ENCODE results near the gene PGAP1. TPM values are rescaled to one million over a fixed set of nuclear protein-coding genes. Genes with fewer than 3 reads are reported as not detected.
A peak's percentile ranks its signal among the peaks of the same experiment; 100 is the strongest.

The PGAP1 gene
- polyA plus RNA-seq (ENCODE audit: insufficient read length in 12 of 12) = 10 to 100 TPM in 11 of 12 donors, not detected in 1; 12.4 to 23.8 (median 17.8) TPM
- long read RNA-seq, donor 1 = 0 reads
- long read RNA-seq, donor 2 = 0 reads
- long read RNA-seq, donor 3, full-length matches to known transcripts = 1 of 1 reads
- long read RNA-seq, donor 3, partial matches to known transcripts = 0 of 1 reads
- long read RNA-seq, donor 3, other reads (novel, unspliced or antisense) = 0 of 1 reads
- long read RNA-seq, donor 4 = 0 reads
- long read RNA-seq, donor 5, full-length matches to known transcripts = 1 of 1 reads
- long read RNA-seq, donor 5, partial matches to known transcripts = 0 of 1 reads
- long read RNA-seq, donor 5, other reads (novel, unspliced or antisense) = 0 of 1 reads
- long read RNA-seq, donor 6 = 0 reads
- long read RNA-seq, donor 7 = 0 reads
- long read RNA-seq, donor 8, full-length matches to known transcripts = 1 of 9 reads
- long read RNA-seq, donor 8, partial matches to known transcripts = 8 of 9 reads
- long read RNA-seq, donor 8, other reads (novel, unspliced or antisense) = 0 of 9 reads
- long read RNA-seq, donor 9 = 0 reads
- long read RNA-seq, donor 10, full-length matches to known transcripts = 1 of 1 reads
- long read RNA-seq, donor 10, partial matches to known transcripts = 0 of 1 reads
- long read RNA-seq, donor 10, other reads (novel, unspliced or antisense) = 0 of 1 reads
- long read RNA-seq, donor 11, full-length matches to known transcripts = 1 of 1 reads
- long read RNA-seq, donor 11, partial matches to known transcripts = 0 of 1 reads
- long read RNA-seq, donor 11, other reads (novel, unspliced or antisense) = 0 of 1 reads

- peak; percentile 93 for DNase-seq
These were observed at the start of gene PGAP1 for GRCh38 chr2:196926562-196927375. Gene PGAP1, minus strand, starts transcription at chr2:196926707. Its CDS starts 91 bp downstream, at chr2:196926616.

- no peak for DNase-seq
These were observed 48.5 kb upstream of the PGAP1 start for GRCh38 chr2:196974970-196975369.

GRCh38 chr2:196971574-196972279 lies 45.2 kb upstream of the PGAP1 start:
- no peak for DNase-seq

- DNase-seq = no peak
These were observed 43.6 kb upstream of the PGAP1 start for GRCh38 chr2:196970099-196970498.

- no peak for DNase-seq
These were observed 42.0 kb upstream of the PGAP1 start for GRCh38 chr2:196968516-196968915.

GRCh38 chr2:196967775-196968174 lies 41.3 kb upstream of the PGAP1 start:
- no peak for DNase-seq

- DNase-seq = peak; percentile 43
These were observed 40.6 kb upstream of the PGAP1 start for GRCh38 chr2:196967116-196967515.

GRCh38 chr2:196966061-196966460 lies 39.6 kb upstream of the PGAP1 start:
- DNase-seq = no peak

- DNase-seq = no peak
These were observed 39.1 kb upstream of the PGAP1 start for GRCh38 chr2:196965651-196966050.

- DNase-seq = no peak
These were observed 37.5 kb upstream of the PGAP1 start for GRCh38 chr2:196963961-196964360.

GRCh38 chr2:196963043-196963442 lies 36.5 kb upstream of the PGAP1 start:
- no peak for DNase-seq

GRCh38 chr2:196962325-196962724 lies 35.8 kb upstream of the PGAP1 start:
- DNase-seq = no peak

GRCh38 chr2:196961889-196962288 lies 35.4 kb upstream of the PGAP1 start:
- no peak for DNase-seq

GRCh38 chr2:196959734-196960338 lies 33.3 kb upstream of the PGAP1 start:
- DNase-seq = no peak

GRCh38 chr2:196959281-196959680 lies 32.8 kb upstream of the PGAP1 start:
- no peak for DNase-seq

- no peak for DNase-seq
These were observed 31.5 kb upstream of the PGAP1 start for GRCh38 chr2:196957881-196958525.

GRCh38 chr2:196957442-196957841 lies 30.9 kb upstream of the PGAP1 start:
- no peak for DNase-seq

- DNase-seq = no peak
These were observed 29.6 kb upstream of the PGAP1 start for GRCh38 chr2:196956069-196956468.

- DNase-seq = no peak
These were observed 28.5 kb upstream of the PGAP1 start for GRCh38 chr2:196955036-196955435.

- no peak for DNase-seq
These were observed 27.5 kb upstream of the PGAP1 start for GRCh38 chr2:196954001-196954400.

Measured in muscle of arm (tissue), 14 donors.